ENCODE data around the gene GIMD1.
A peak's percentile ranks its signal among the peaks of the same experiment; 100 is the strongest.
"Not testable (repeated sequence)": the region's sequence is repeated elsewhere in the genome, so short reads cannot be mapped to it uniquely, and the experiment has no call there.

Gene GIMD1

GRCh38 chr4:106368678-106369077 is at the start of gene GIMD1:
TSS of gene GIMD1 (minus strand) at chr4:106368778. CDS start at chr4:106367435, 1,343 bp downstream.
- no peak for DNase-seq (ENCODE audit: low spot score)

DNA sequence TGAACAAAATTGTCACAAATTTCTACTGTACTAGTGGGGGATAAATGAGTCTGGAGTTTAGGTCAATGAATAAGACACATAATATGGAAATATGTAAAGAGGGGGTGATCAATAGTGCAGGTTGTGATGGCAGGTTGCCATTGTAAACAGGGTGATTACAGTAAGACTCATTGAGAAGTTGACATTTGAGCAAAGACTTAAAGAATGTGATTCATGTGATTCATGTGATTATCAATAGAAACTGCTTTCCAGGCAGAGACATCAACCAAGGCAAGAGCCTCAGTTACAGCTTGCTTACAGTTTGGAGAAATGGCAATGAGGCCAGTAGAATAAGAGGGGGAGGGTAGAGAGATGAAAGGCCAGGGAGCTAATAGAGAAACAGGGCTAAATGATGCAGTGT is 45.8 kb upstream of the GIMD1 start:
- no peak for DNase-seq (ENCODE audit: low spot score)

DNA sequence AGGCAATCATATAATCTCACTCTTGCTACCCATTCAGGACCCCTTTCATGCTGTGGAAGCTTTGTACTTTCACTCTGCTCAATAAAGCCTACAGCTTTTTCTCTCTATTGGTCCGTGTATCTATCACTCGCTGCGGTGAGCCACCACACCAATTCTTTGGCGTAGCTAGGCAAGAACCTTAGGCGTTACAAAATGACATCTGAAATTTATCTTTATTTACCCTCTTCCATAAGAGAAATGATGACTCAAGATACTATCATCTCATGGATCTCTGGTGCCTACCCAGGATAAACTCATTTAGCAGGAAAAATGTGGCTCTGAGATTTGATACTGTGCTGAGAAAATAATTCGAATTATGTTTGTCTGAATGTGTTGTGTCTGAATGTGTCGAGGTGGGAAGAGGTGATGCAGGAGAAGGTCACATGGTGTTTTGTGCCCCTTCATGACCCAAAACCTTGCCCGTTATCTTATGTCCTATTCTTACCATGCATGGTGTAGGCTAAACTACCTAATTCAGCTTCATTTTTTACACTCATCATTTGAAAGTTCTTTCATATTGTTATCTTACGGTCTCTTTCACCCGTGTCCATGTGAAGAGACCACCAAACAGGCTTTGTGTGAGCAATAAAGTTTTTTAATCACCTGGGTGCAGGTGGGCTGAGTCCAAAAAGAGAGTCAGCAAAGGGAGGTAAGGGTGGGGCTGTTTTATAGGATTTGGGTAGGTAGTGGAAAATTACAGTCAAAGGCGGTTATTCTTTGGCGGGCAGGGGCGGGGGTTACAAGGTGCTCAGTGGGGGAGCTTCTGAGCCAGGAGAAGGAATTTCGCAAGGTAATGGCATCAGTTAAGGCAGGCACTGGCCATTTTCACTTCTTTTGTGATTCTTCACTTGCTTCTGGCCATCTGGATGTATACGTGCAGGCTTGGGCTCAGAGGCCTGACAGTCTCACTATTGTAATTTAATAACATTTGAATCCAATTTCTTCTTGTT is 41.6 kb upstream of the GIMD1 start:
- no peak for DNase-seq (ENCODE audit: low spot score)

DNA sequence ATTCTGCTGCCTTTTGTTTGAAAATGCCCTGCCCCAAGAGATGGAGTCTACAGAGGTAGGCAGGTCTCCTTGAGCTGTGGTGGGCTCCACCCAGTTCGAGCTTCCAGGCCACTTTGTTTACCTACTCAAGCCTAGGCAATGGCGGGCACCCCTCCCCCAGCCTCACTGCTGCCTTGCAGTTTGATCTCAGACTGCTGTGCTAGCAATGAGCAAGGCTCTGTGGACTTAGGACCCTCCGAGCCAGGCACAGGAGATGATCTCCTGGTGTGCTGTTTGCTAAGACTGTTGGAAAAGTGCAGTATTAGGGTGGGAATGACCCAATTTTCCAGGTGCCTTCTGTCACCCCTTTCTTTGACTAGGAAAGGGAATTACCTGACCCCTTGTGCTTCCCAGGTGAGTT is 39.4 kb upstream of the GIMD1 start:
- DNase-seq (ENCODE audit: low spot score): not testable (repeated sequence)

DNA sequence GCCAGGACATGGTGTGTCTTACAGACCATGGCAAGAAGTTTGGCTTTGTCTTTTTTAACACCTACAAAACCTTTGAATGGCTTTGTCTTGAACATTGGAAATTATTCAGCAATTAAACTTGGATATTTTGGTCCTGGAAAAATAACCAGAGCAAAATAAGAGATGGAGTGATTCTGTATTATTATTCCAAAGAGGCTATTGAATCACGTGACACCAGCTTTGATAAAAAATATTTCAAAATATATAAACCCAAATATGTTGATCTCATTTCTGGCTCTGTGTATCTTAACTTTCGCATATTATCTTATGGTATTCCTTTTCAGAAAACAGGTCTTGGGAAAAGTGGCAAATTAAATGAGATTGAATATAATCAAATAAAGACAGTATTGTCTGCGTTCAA is 32.6 kb upstream of the GIMD1 start:
- DNase-seq (ENCODE audit: low spot score): no peak

DNA sequence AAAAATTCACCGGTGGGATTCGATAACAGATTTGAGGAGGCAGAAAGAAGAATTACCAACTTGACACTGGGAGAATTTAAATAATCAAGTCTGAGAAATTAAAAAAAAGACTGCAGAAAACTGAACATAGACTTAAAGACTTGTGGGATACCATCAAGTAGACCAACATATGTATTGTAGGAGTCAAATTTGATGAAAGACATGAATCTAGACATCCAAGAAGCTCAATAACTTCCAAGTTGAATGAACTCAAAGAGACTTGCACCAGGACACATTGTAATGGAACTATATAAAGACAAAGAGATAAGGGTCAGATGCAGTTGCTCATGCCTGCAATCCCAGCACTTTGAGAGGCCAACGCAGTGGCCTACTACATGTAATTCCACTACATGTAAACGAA is 30.3 kb upstream of the GIMD1 start:
- not testable (repeated sequence) for DNase-seq (ENCODE audit: low spot score)

- no peak for DNase-seq (ENCODE audit: low spot score)
Observed at GRCh38 chr4:106395582-106395981, 27.0 kb upstream of the GIMD1 start.

- no peak for DNase-seq (ENCODE audit: low spot score)
Observed at GRCh38 chr4:106385853-106386393, 17.3 kb upstream of the GIMD1 start.

DNA sequence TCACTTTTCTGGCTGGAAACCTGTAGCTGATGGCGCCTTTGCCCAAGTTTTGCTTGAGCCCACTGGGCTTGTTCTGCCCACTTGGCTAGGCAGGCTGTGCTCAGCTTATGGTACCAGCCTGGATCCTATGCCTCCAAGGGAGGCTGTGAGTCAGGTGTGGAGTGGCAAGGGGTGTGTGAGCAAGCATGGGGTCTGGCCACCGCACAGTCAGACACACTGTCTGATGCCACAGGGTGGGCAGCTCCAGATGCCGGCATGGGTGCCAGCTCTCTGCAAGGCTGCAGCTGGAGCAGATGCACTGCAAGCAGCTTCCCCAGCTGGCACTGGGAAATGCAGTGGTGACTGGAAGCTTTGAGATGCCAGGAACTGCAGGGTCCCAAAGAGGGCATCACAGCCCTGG is 16.3 kb upstream of the GIMD1 start:
- no peak for DNase-seq (ENCODE audit: low spot score)

- no peak for DNase-seq (ENCODE audit: low spot score)
Observed at GRCh38 chr4:106380179-106380578, 11.6 kb upstream of the GIMD1 start.

DNA sequence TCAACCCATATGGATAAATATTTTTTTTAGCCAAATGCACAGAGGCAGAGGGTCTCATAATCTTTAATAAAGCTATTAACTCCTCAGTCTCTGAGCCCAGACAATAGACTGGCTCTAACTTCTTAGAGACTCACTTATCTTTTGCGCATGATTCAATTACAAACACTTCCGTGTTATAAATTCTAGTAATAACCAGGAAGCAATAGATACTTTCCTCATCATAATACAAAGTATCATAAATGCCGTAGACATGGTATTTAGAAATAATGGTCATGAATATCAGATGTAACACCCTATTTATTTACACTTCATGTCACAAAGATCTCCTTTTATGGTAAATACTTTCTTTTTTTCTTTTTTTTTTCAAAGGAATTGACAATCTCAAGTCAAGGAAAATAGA is 4.4 kb upstream of the GIMD1 start:
- no peak for DNase-seq (ENCODE audit: low spot score)

DNA sequence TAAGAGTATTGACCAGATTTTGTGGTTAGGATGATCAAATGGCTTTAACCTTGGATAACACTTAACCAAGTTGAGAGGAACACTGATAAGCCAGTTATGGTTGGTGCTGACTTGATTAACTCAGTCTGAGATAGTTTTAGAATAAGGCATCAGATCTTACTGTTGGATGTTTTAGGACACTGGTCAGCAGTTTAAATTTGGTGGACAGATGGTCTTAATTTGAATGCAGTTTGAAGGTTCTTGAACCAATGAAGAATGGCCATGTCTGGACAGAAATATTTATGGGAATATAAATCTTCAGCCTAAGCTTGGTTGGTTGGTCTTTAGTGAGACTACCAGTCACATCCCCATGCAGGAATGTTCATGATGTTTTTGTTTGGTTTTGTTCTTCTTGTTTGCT is 2.6 kb upstream of the GIMD1 start:
- no peak for DNase-seq (ENCODE audit: low spot score)

DNA sequence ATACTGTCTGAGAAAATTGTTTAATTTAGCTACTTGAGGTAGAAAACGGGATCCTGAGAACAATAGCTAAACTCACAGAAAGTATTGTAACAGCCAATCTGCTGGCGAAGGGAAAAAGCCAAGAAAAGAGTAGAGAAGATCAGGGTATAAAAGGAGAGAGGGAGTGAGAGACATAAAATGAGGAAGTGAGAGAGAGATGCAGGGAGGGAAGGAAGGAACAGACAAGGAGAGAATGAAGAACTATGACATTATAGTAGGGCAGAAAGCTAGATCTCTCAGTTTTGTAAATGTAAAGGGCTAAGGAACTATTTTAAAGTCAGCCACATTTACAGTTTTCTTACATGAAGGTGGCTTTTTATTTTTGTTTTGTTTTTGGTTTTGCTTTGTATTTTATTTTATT is 1.6 kb upstream of the GIMD1 start:
- no peak for DNase-seq (ENCODE audit: low spot score)

GRCh38 chr4:106369456-106370060 is 980 bp upstream of the GIMD1 start:
- DNase-seq (ENCODE audit: low spot score): peak; percentile 4

- no peak for DNase-seq (ENCODE audit: low spot score)
Observed at GRCh38 chr4:106367072-106367471, 1.5 kb downstream of the GIMD1 start.

DNA sequence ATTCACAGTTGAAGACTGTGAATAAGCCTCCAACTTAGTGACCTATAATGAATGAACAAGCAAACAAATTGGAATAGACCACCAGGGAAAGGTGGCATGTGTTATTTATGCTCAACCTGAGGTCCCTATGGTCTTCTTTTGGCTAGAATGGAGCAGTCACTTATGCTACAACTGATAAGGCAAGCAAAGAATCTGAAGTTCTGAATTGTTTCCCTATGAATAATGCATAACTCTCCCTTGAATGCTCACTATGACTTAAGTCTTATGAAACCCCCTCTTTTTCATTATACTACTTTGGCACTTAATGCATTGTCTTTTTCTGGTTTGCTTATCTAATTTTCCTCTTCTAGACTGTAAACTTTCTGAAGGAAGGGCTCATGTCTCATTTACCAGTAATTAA is 2.6 kb downstream of the GIMD1 start:
- DNase-seq (ENCODE audit: low spot score): no peak

DNA sequence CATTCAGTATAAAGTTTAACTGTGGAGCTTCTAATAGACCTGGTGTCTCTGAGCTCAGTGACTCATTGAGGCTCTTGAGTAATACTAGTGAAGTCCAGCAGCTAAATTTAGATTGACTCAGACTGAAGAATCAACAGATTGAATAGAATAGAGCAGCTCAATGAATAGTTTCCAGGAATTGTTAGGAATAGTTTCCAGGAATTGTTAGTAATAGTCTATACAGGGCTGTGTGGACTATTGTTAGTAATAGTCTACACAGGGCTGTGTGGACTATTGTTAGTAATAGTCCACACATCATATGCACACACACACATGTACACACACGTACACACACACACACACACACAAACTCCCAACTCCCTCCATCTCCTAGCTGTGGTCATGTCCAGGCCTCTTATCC is 3.0 kb downstream of the GIMD1 start:
- DNase-seq (ENCODE audit: low spot score): no peak

DNA sequence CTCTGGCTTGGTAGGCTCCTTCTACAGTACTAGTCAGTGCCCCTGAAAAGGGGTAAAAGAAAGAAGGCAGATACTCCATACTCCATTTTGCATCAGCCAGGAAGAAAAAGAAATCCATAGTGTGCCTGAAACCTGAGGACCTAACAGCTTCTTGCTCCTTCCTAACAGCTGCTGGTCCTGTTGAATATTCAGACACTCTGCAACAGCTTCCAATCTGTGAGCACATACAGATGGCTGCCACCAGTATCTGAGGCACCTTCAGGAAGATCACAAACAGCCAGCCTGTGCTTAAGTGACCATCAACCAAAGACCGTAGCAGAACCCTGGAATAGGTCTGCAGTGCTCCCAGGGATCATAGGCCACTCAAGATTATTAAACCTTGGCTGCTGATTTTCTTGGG is 4.3 kb downstream of the GIMD1 start:
- DNase-seq (ENCODE audit: low spot score): no peak

- DNase-seq (ENCODE audit: low spot score): no peak
Observed at GRCh38 chr4:106362086-106362825, 6.3 kb downstream of the GIMD1 start.

GRCh38 chr4:106358899-106359298 is 9.7 kb downstream of the GIMD1 start:
- no peak for DNase-seq (ENCODE audit: low spot score)

GRCh38 chr4:106355193-106355592 is 13.4 kb downstream of the GIMD1 start:
- no peak for DNase-seq (ENCODE audit: low spot score)

DNA sequence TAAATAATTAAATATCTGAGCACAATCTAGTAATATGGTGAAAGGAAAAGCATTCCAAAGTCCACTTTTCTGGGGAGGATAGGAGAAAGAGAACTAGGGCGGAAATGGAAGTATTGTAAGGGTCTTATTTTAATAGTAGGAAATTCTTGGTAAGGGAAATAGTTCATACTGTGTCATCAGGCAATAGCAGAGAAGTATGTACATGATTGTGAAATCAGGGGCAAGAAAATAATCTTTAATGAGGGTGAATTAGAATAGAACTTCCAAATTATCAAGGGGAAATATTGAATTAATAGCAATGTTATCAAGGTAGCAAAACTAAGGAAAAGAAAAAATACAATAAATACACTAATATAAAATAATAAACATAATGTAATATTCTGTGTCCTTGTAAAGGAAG is 14.8 kb downstream of the GIMD1 start:
- DNase-seq (ENCODE audit: low spot score): no peak

DNA sequence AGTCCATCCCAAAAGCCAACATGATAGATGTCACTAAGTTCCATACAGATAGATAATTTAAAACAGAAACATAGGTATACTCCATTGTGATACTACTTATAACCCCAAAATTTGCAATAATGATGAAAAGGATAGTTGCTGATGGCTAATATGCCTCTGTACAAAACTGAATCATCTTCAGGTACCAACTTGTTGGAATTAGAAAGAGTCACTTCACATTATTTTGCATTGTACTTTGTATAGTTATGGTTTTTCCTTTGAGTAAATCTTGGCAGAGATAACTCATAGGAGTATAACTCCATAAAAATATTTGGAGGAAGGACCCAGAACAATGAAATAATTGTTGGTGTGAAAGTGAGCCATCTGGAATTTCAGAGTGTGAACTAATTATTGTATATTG is 17.6 kb downstream of the GIMD1 start:
- no peak for DNase-seq (ENCODE audit: low spot score)
